Prostate gland (tissue), 2 donors: ENCODE measurements around the gene ANGPTL2. TPM values are rescaled to one million over a fixed set of nuclear protein-coding genes. Genes with fewer than 3 reads are reported as not detected.

Experiments used
- DNase-seq: peaks from one replicate; pipeline ENCODE4 v3.0.0-alpha.2; 2019; ENCODE audit warnings: low spot score
- H3K27ac ChIP-seq, 2 donors: fragments of 200-600 bp; sonication (generic); 2 replicates each; pipeline ENCODE4 v1.5.1; 2017 to 2019
- H3K27me3 ChIP-seq: fragments of 200-600 bp; sonication (generic); replicated peaks from 2 replicates; pipeline ENCODE4 v1.5.1; 2019; ENCODE audit not compliant: insufficient read depth
- H3K36me3 ChIP-seq, 2 donors: fragments of 200-600 bp; sonication (generic); 1 replicate in 1 of 2; 2 replicates in 1 of 2; pipeline versions ENCODE4 v1.5.1 to v1.8.1; 2017 to 2019
- H3K4me1 ChIP-seq: fragments of 200-600 bp; sonication (generic); replicated peaks from 2 replicates; pipeline ENCODE4 v1.5.1; 2019
- H3K4me3 ChIP-seq, 2 donors: fragments of 200-600 bp; sonication (generic); 2 replicates each; pipeline ENCODE4 v1.5.1; 2017 to 2019
- H3K9me3 ChIP-seq: fragments of 200-600 bp; sonication (generic); 2 replicates; pipeline ENCODE4 v1.5.1; 2017
- POLR2A ChIP-seq: fragments of 450-650 bp; IDR thresholded peaks from one replicate; pipeline ENCODE4 v1.6.1; 2016; ENCODE audit warnings: antibody characterized with exemption, mild to moderate bottlenecking
- POLR2AphosphoS5 ChIP-seq: sonication (generic); formaldehyde crosslinking; IDR thresholded peaks from one replicate; pipeline ENCODE4 v1.6.1; 2017; ENCODE audit warnings: antibody characterized with exemption
- WGBS: methylation state at CpG from one replicate; pipeline ENCODE4 v1.1.5; 2018; 5-methylcytosine and 5-hydroxymethylcytosine counted together
- intact Hi-C: fragments of 100-400 bp; cut with DNase I; formaldehyde crosslinking; loops from one replicate; pipeline ENCODE4 v1.14.2; 2022
- total RNA-seq, 2 donors: library from RNA; depleted of rRNA; stranded (reverse); fragments of >200 nt; gene quantifications; one replicate each; pipeline ENCODE4 v1.1.0, GENCODE V29; 2016
- TF ChIP-seq, protein P1 (sequence below), 4 experiments: fragments of 200-600 bp in 2 of 4; fragments of 450-650 bp in 2 of 4; sonication (generic) in 2 of 4; IDR thresholded peaks; 1 replicate in 3 of 4; 2 replicates in 1 of 4; pipeline ENCODE4 v1.5.1; 2016 to 2019; ENCODE audit warnings: antibody characterized with exemption in 4 of 4, mild to moderate bottlenecking in 2 of 4, moderate library complexity in 2 of 4

The ANGPTL2 gene
- total RNA-seq, 2 donors from 2014 or later: 17.3 to 43.2 TPM

DNA sequence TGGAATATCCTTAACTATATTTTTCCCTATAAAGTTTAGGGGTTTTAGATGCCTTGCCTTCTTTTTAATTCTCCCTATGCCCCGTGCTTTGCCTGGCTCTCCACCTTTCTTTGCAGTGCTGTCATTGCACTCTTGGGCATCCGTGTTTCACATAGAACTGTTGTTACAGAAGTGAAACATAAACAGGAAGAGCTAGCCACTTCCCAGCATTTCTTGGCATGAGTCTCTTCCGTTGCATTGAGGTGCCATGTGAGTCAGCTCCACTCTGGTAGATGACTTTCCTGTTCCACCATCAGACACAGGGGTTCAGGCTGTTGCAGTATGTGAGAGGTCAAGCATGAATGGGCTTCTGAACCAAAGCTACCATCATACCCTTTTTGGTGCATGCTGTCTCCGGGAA lies 73.4 kb downstream of the ANGPTL2 start:
- Histone ChIP-seq H3K4me3 (no peak overlapping the region), H3K9me3 (no peaks in the 10 kb centered on the region), H3K4me1 (peaks cover 3% of the 10 kb centered on the region), H3K27ac (peak overlapping the region in 1 of 2 donors; percentile 29), H3K27me3 (no peaks in the 10 kb centered on the region), H3K36me3 (no peaks in the 10 kb centered on the region)
- TF ChIP-seq, protein P1, sequence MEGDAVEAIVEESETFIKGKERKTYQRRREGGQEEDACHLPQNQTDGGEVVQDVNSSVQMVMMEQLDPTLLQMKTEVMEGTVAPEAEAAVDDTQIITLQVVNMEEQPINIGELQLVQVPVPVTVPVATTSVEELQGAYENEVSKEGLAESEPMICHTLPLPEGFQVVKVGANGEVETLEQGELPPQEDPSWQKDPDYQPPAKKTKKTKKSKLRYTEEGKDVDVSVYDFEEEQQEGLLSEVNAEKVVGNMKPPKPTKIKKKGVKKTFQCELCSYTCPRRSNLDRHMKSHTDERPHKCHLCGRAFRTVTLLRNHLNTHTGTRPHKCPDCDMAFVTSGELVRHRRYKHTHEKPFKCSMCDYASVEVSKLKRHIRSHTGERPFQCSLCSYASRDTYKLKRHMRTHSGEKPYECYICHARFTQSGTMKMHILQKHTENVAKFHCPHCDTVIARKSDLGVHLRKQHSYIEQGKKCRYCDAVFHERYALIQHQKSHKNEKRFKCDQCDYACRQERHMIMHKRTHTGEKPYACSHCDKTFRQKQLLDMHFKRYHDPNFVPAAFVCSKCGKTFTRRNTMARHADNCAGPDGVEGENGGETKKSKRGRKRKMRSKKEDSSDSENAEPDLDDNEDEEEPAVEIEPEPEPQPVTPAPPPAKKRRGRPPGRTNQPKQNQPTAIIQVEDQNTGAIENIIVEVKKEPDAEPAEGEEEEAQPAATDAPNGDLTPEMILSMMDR (IDR thresholded peaks at IDR 0.05): peak in 3 of 4 experiments; percentile 40 to 75 (median 45)
- TF ChIP-seq POLR2A (no peak), POLR2AphosphoS5 (peak; percentile 88)
- peak; percentile 67 for DNase-seq
- intact Hi-C loops: no loop called here
- 32% methylated on average over 4 of the region's 4 CpGs for WGBS

DNA sequence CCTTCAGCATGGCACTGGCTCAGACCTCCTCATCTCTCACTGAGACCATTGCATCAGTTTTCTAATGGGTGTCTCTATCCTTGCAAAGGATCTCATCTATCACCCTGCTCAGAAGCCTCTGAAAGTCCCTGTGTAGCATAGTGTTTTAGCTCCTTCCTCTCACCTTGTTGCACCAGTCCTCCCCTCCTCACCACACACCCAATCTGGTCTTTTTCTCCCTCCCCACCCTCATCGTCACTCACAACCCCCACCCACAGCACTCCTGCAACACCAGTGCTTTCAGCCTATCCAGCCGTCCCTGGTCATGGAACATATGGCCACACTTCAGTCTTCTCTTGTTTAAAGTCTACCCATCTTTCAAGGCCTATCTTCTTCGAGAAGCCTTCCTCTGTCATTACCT lies 74.5 kb downstream of the ANGPTL2 start:
- intact Hi-C loops: no loop called here
- Histone ChIP-seq H3K27ac (peak overlapping the region in 1 of 2 donors; percentile 29), H3K4me3 (no peak overlapping the region), H3K4me1 (peaks cover 3% of the 10 kb centered on the region), H3K9me3 (no peaks in the 10 kb centered on the region), H3K27me3 (no peaks in the 10 kb centered on the region), H3K36me3 (no peaks in the 10 kb centered on the region)
- 95% methylated on average over 3 of the region's 3 CpGs for WGBS
- TF ChIP-seq POLR2AphosphoS5 (no peak), POLR2A (no peak)
- no peak for DNase-seq

DNA sequence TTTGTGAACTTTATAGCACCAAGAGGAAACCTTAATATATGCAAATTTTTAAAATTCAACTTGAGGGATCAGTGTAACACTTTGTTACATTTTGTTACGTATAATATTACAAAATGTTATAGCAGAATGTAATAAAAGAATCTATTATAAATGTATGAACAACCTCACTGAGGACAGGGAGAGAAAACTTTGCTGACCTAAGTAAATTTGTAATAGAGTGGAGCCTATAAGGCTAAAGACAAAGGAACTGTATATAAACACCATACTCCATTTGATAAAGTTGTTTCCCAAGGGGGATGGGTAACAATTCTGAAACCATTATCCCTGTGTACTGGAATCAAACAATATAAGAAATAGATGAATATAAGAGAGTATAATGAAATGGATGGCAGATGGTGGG lies 77.3 kb downstream of the ANGPTL2 start:
- no peaks in the 10 kb centered on the region for H3K9me3 ChIP-seq
- no peaks in the 10 kb centered on the region for H3K27me3 ChIP-seq
- peaks cover 3% of the 10 kb centered on the region for H3K4me1 ChIP-seq
- H3K4me3 ChIP-seq: no peak overlapping the region
- WGBS: 95% methylated on average over 1 of the region's 1 CpG
- TF ChIP-seq, protein P1 (IDR thresholded peaks at IDR 0.05): no peak
- TF ChIP-seq POLR2A (no peak), POLR2AphosphoS5 (no peak)
- H3K36me3 ChIP-seq: no peaks in the 10 kb centered on the region
- no peak overlapping the region for H3K27ac ChIP-seq
- no peak for DNase-seq
- intact Hi-C loops: no loop called here

DNA sequence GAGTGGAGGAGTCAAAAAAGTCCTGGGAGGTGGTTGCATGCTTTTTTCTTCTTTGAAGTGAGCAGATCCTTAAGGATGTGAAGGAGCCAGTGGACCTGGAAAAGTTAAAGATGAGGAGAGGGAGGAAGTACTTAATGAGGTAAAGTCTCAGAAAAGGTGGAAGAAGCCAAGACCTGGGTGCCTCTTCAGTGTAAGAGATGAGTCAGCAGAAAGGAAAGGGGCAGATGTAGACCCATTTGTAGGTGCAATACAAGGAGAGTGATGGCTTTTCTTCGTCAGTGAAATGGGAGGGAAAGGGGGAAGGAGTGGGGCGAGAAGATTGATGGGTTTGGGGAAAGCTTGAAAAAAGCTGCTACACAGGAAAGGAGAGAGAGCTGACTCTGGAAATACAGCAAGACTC lies 82.9 kb downstream of the ANGPTL2 start:
- H3K9me3 ChIP-seq: no peaks in the 10 kb centered on the region
- no peak for DNase-seq
- H3K4me1 ChIP-seq: no peaks in the 10 kb centered on the region
- H3K27ac ChIP-seq: no peak overlapping the region
- intact Hi-C loops: no loop called here
- TF ChIP-seq POLR2A: no peak
- no peak overlapping the region for H3K4me3 ChIP-seq
- no peaks in the 10 kb centered on the region for H3K36me3 ChIP-seq
- 99% methylated on average over 2 of the region's 2 CpGs for WGBS
- H3K27me3 ChIP-seq: no peaks in the 10 kb centered on the region

DNA sequence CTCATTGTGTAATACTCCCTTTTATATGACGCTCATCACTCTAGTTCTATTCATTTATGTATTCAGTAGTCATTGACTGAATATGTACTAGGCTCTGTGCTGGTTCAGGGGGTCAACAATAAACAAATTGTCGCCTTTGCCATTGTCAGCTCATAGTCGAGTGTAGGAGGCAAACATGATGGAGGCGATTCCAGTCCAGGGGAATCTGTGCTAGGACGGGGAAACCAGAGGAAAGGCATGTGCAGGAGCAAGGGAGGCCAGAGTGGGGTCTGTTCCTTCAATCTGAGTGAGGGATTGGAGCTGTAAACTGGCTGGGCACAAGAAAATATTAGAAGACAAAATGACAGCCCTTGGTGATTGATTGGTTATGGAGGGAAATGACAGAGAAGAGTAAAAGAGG lies 83.9 kb downstream of the ANGPTL2 start:
- no peaks in the 10 kb centered on the region for H3K27me3 ChIP-seq
- H3K9me3 ChIP-seq: no peaks in the 10 kb centered on the region
- intact Hi-C loops: no loop called here
- H3K36me3 ChIP-seq: no peaks in the 10 kb centered on the region
- no peak for TF ChIP-seq POLR2A
- no peak for TF ChIP-seq POLR2AphosphoS5
- TF ChIP-seq, protein P1 (IDR thresholded peaks at IDR 0.05): no peak
- DNase-seq: no peak
- no peak overlapping the region for H3K4me3 ChIP-seq
- WGBS: 94% methylated on average over 5 of the region's 5 CpGs
- no peak overlapping the region for H3K27ac ChIP-seq
- H3K4me1 ChIP-seq: no peaks in the 10 kb centered on the region

Other genes starting within 250 kb of the ANGPTL2 start
- 10 to 100 TPM; 14.7 to 20.7 TPM for gene RALGPS1, start 207.9 kb downstream of the ANGPTL2 start, total RNA-seq
- 10 to 100 TPM; 34.2 to 34.4 TPM for gene GARNL3, start 142.1 kb upstream of the ANGPTL2 start, total RNA-seq